HepG2 (cell line): Measurements from ENCODE around the gene SH2D6. TPM values are rescaled to one million over a fixed set of nuclear protein-coding genes. Genes with fewer than 3 reads are reported as not detected.
A peak's percentile ranks its signal among the peaks of the same experiment; 100 is the strongest.

Experiments used
- CENPX ChIP-seq: sonication (generic); formaldehyde crosslinking; IDR thresholded peaks from 2 replicates; pipeline ENCODE4 v1.9.0; 2021; ENCODE audit warnings: mild to moderate bottlenecking, missing genetic modification reagents, moderate library complexity
- HMG20B ChIP-seq: conservative IDR thresholded peaks from 2 replicates; pipeline ENCODE4 v1.6.1; 2016; ENCODE audit warnings: missing genetic modification reagents, missing compliant biosample characterization
- HOMEZ ChIP-seq: IDR thresholded peaks from 2 replicates; pipeline ENCODE4 v1.6.1; 2016; ENCODE audit warnings: low read depth
- KAT7 ChIP-seq: IDR thresholded peaks from 2 replicates; pipeline ENCODE4 v1.6.1; 2018; ENCODE audit warnings: borderline replicate concordance, missing compliant biosample characterization
- MBD4 ChIP-seq: IDR thresholded peaks from 2 replicates; pipeline ENCODE4 v1.6.1; 2012; ENCODE audit warnings: low read length, inconsistent platforms, borderline replicate concordance
- PBX3 ChIP-seq: sonication (generic); formaldehyde crosslinking; IDR thresholded peaks from 2 replicates; pipeline ENCODE4 v1.8.1; 2023; ENCODE audit warnings: missing genetic modification reagents, inconsistent platforms, borderline replicate concordance
- PPARG ChIP-seq: conservative IDR thresholded peaks from 2 replicates; pipeline ENCODE4 v1.6.1; 2016; ENCODE audit warnings: missing biosample characterization, missing genetic modification reagents
- PRPF4 ChIP-seq: fragments of 200-400 bp; formaldehyde crosslinking; IDR thresholded peaks from 2 replicates; pipeline ENCODE4 v1.6.1; 2016; ENCODE audit warnings: low read length, low read depth; ENCODE audit not compliant: poor library complexity, severe bottlenecking
- SMARCC2 ChIP-seq: fragments of 450-650 bp; IDR thresholded peaks from 2 replicates; pipeline ENCODE4 v1.6.1; 2017; ENCODE audit warnings: antibody characterized with exemption, mild to moderate bottlenecking
- SMYD3 ChIP-seq: sonication (generic); formaldehyde crosslinking; IDR thresholded peaks from 2 replicates; pipeline ENCODE4 v1.8.1; 2023; ENCODE audit warnings: mild to moderate bottlenecking, missing genetic modification reagents
- TP53 ChIP-seq: sonication (generic); formaldehyde crosslinking; conservative IDR thresholded peaks from 2 replicates; pipeline ENCODE4 v1.4.0; 2020; ENCODE audit warnings: missing genetic modification reagents
- ZBTB4 ChIP-seq: sonication (generic); formaldehyde crosslinking; IDR thresholded peaks from 2 replicates; pipeline ENCODE4 v1.4.0; 2020; ENCODE audit warnings: missing genetic modification reagents, mild to moderate bottlenecking, borderline replicate concordance
- ZNF205 ChIP-seq: IDR thresholded peaks from 2 replicates; pipeline ENCODE4 v1.6.1; 2018; ENCODE audit warnings: missing biosample characterization, missing genetic modification reagents
- ZNF225 ChIP-seq: sonication (generic); formaldehyde crosslinking; IDR thresholded peaks from 2 replicates; pipeline ENCODE4 v1.4.0; 2020; ENCODE audit warnings: mild to moderate bottlenecking, missing genetic modification reagents
- ZNF362 ChIP-seq: sonication (generic); formaldehyde crosslinking; IDR thresholded peaks from 2 replicates; pipeline ENCODE4 v1.4.0; 2020; ENCODE audit warnings: missing genetic modification reagents, mild to moderate bottlenecking, borderline replicate concordance
- ZNF589 ChIP-seq: sonication (generic); formaldehyde crosslinking; conservative IDR thresholded peaks from 2 replicates; pipeline ENCODE4 v1.8.0; 2022; ENCODE audit warnings: mild to moderate bottlenecking, moderate library complexity, missing genetic modification reagents
- ZNF687 ChIP-seq: sonication (generic); formaldehyde crosslinking; IDR thresholded peaks from 2 replicates; pipeline ENCODE4 v1.5.1; 2020; ENCODE audit warnings: mild to moderate bottlenecking, missing genetic modification reagents, moderate library complexity
- ZNF839 ChIP-seq: sonication (generic); formaldehyde crosslinking; IDR thresholded peaks from 2 replicates; pipeline ENCODE4 v1.4.0; 2020; ENCODE audit warnings: missing genetic modification reagents, mild to moderate bottlenecking, borderline replicate concordance
- polyA plus RNA-seq, 8 experiments: library from polyadenylated mRNA; depleted of rRNA in 3 of 8; stranded (reverse) in 7 of 8; unstranded in 1 of 8; fragments of >200 nt; fragmentation: Illumina TruSeq in 4 of 8; extraction: Trizol in 4 of 8; gene quantifications; 2 replicates each; pipeline versions ENCODE4 v1.2.1 to v1.2.3, GENCODE V29; 2011 to 2016; ENCODE audit warnings: low read depth in 4 of 8, missing spikeins in 1 of 8, mixed read lengths in 1 of 8; ENCODE audit not compliant: insufficient read depth in 1 of 8
- total RNA-seq, 5 experiments: library from RNA; depleted of rRNA; stranded (reverse); fragments of >200 nt; fragmentation: Illumina TruSeq; extraction: Trizol; gene quantifications; 2 replicates each; pipeline ENCODE4 v1.2.3, GENCODE V29; 2016; ENCODE audit warnings: low read depth in 1 of 5

SH2D6 gene
- total and polyA plus RNA-seq, 2 of the 13 experiments (the other 11 are each of a cell fraction or from before 2014, with no cell fraction given) = 0.11 to 0.26 TPM

- TF ChIP-seq ZNF687 (CRISPR knock-in tag) (peak; percentile 75), HOMEZ (CRISPR knock-in tag) (0 out of 2 replicates have a peak, but pooled peaks have one; percentile 10), ZNF589 (no peak), ZNF839 (CRISPR knock-in tag) (no peak), ZNF225 (peak; percentile 69; the same call in 1 of the 2 replicates), PRPF4 (no peak), ZNF362 (CRISPR knock-in tag) (no peak), ZNF205 (CRISPR knock-in tag) (no peak), TP53 (CRISPR knock-in tag) (no peak), SMYD3 (CRISPR knock-in tag) (peak; percentile 66), MBD4 (no peak), SMARCC2 (no peak), ZBTB4 (CRISPR knock-in tag) (no peak), KAT7 (CRISPR knock-in tag) (no peak; the same call in 1 of the 2 replicates), PBX3 (CRISPR knock-in tag) (0 out of 2 replicates have a peak, but pooled peaks have one; percentile 54), HMG20B (CRISPR knock-in tag) (no peak), CENPX (CRISPR knock-in tag) (no peak), PPARG (CRISPR knock-in tag) (no peak)
Measured at GRCh38 chr2:85419009-85419675, 628 bp downstream of the SH2D6 start (continued).
